Measurements from ENCODE around the gene ARL6IP6. TPM values are rescaled to one million over a fixed set of nuclear protein-coding genes. Genes with fewer than 3 reads are reported as not detected.

The ARL6IP6 gene
- polyA plus RNA-seq, 1 of the 3 experiments (the other 2 are of a cell fraction): 25.8 TPM

GRCh38 chr2:152683400-152683799 lies 35.0 kb upstream of the ARL6IP6 start:
- Histone ChIP-seq H3K9me2 (no peaks in the 10 kb centered on the region), H3K79me2 (ENCODE audit: insufficient read depth) (peaks cover 80% of the 10 kb centered on the region), H3K27me3 (ENCODE audit: insufficient read depth) (no peaks in the 10 kb centered on the region), H3K4me2 (no peak overlapping the region), H3K9ac (no peak overlapping the region), H3K4me1 (ENCODE audit: control insufficient read depth in 1 of 2, insufficient read depth in 2 of 2, low read depth in 1 of 2, low read length in 1 of 2) (peaks cover 0 to 8% of the 10 kb centered on the region in 2 experiments; a peak in 2 of 4 replicates), H4K20me1 (ENCODE audit: insufficient read depth) (peaks cover 20% of the 10 kb centered on the region), H3K9me3 (no peaks in the 10 kb centered on the region), H3F3A (replicated peaks; ENCODE audit: insufficient read depth) (no peaks in the 10 kb centered on the region), H3K4me3 (ENCODE audit: low read depth in 2 of 2, low read length in 1 of 2) (no peak overlapping the region), H3K27ac (ENCODE audit: low read depth in 2 of 2, low read length in 1 of 2) (no peak overlapping the region), H2AFZ (ENCODE audit: low read depth) (no peak overlapping the region), H3K36me3 (replicated peaks in 1 of 2; ENCODE audit: control insufficient read depth in 1 of 2, insufficient read depth in 2 of 2, low read length in 1 of 2) (peaks cover 43 to 50% of the 10 kb centered on the region in 2 experiments)
- no peak for TF ChIP-seq NRF1 (IDR thresholded peaks at IDR 0.05; ENCODE audit: low read depth, low read length)
- TF ChIP-seq MAX (IDR thresholded peaks at IDR 0.05; ENCODE audit: low read depth): no peak
- no peak for TF ChIP-seq RFX5 (IDR thresholded peaks at IDR 0.05; ENCODE audit: low read length)
- TF ChIP-seq CHD2 (IDR thresholded peaks at IDR 0.05; ENCODE audit: low read length, partially characterized antibody): no peak
- TF ChIP-seq RAD21 (IDR thresholded peaks at IDR 0.05; ENCODE audit: low read length): no peak
- no peak for TF ChIP-seq ZBTB33 (IDR thresholded peaks at IDR 0.05; ENCODE audit: borderline replicate concordance, low read depth)
- no peak for TF ChIP-seq PBX3 (IDR thresholded peaks at IDR 0.05)
- TF ChIP-seq MEF2A (IDR thresholded peaks at IDR 0.05; ENCODE audit: borderline replicate concordance, low read depth): no peak
- no peak for TF ChIP-seq USF2 (IDR thresholded peaks at IDR 0.05; ENCODE audit: borderline replicate concordance, low read depth, low read length)
- TF ChIP-seq YY1 (IDR thresholded peaks at IDR 0.05; ENCODE audit: low read depth): no peak
- TF ChIP-seq IRF3 (IDR thresholded peaks at IDR 0.05; ENCODE audit: low read depth, low read length): no peak
- TF ChIP-seq RCOR1 (IDR thresholded peaks at IDR 0.05; ENCODE audit: low read length): no peak
- TF ChIP-seq REST (IDR thresholded peaks at IDR 0.05; ENCODE audit: low read depth, low read length): no peak
- no peak for TF ChIP-seq FOXM1 (IDR thresholded peaks at IDR 0.05; ENCODE audit: low read depth)
- TF ChIP-seq SMC3 (IDR thresholded peaks at IDR 0.05; ENCODE audit: low read depth, low read length): no peak
- TF ChIP-seq GATA2 (CRISPR knock-in tag; IDR thresholded peaks at IDR 0.05): no peak
- ChIA-PET POLR2A (no interaction called here), CTCF (no interaction called here)
- DNase-seq: no peak
